ENCODE measurements around the gene RCAN2.

GRCh38 chr6:46305833-46306232 lies 185.4 kb downstream of the RCAN2 start:
- TF ChIP-seq ZFP3 (CRISPR knock-in tag; IDR thresholded peaks at IDR 0.05) = no peak
- TF ChIP-seq ISL1 (CRISPR knock-in tag; IDR thresholded peaks at IDR 0.05) = no peak
- TF ChIP-seq CREB5 (CRISPR knock-in tag; IDR thresholded peaks at IDR 0.05; ENCODE audit: low read depth) = no peak
- no peak for TF ChIP-seq PATZ1 (CRISPR knock-in tag; IDR thresholded peaks at IDR 0.05; ENCODE audit: borderline replicate concordance)
- TF ChIP-seq OSR1 (CRISPR knock-in tag; IDR thresholded peaks at IDR 0.05) = no peak
- no peak for TF ChIP-seq TSHZ2 (CRISPR knock-in tag; IDR thresholded peaks at IDR 0.05)
- no peak for TF ChIP-seq ARNTL (CRISPR knock-in tag; IDR thresholded peaks at IDR 0.05; ENCODE audit: borderline replicate concordance, low read depth)
- TF ChIP-seq ZNF70 (CRISPR knock-in tag; IDR thresholded peaks at IDR 0.05) = no peak
- TF ChIP-seq ZNF565 (CRISPR knock-in tag; conservative IDR thresholded peaks at IDR 0.05; ENCODE audit: low read depth) = no peak
- TF ChIP-seq TCF4 (CRISPR knock-in tag; IDR thresholded peaks at IDR 0.05; ENCODE audit: borderline replicate concordance) = no peak
- no peak for TF ChIP-seq SNAI2 (CRISPR knock-in tag; IDR thresholded peaks at IDR 0.05)
- no peak for TF ChIP-seq TOX (CRISPR knock-in tag; IDR thresholded peaks at IDR 0.05; ENCODE audit: borderline replicate concordance)
- no peak for TF ChIP-seq POU6F1 (CRISPR knock-in tag; IDR thresholded peaks at IDR 0.05; ENCODE audit: borderline replicate concordance, low read depth)

Data from SK-N-SH treated with all-trans-retinoic acid at 6 μM for 48 hours (cell line).